Activated CD8-positive, alpha-beta memory T cell treated with anti-CD3 and anti-CD28 coated beads, Interleukin-2, amount 10 ng/mL, durations not matched to agents 7 days and 5 days (primary cell): ENCODE results near the gene CDK1. TPM values are rescaled to one million over a fixed set of nuclear protein-coding genes. Genes with fewer than 3 reads are reported as not detected.
"Not testable (repeated sequence)": the region's sequence is repeated elsewhere in the genome, so short reads cannot be mapped to it uniquely, and the experiment has no call there.

Source experiments
- ATAC-seq: fragments of 150-1000 bp; cut with Tn5 transposase; one replicate; pipeline ENCODE4 v1.10.0; 2021; ENCODE audit warnings: moderate library complexity
- CTCF ChIA-PET: fragments of 350-600 bp; sonication (Branson Sonifier 250); formaldehyde crosslinking; loops from one replicate; lab custom pipeline; 2021; ENCODE audit warnings: antibody characterized with exemption; lab: Charles Lee
- DNase-seq: peaks from one replicate; pipeline ENCODE4 v3.0.0-alpha.2; 2020
- H3K27ac Mint-ChIP-seq: one replicate; pipeline ENCODE4 v1.8.0; 2021; ENCODE audit warnings: mild to moderate bottlenecking, mixed read lengths
- H3K27me3 Mint-ChIP-seq: one replicate; pipeline ENCODE4 v1.8.0; 2021; ENCODE audit warnings: mixed read lengths
- H3K36me3 Mint-ChIP-seq: one replicate; pipeline ENCODE4 v1.8.0; 2021; ENCODE audit warnings: mild to moderate bottlenecking, mixed read lengths
- H3K4me1 Mint-ChIP-seq: one replicate; pipeline ENCODE4 v1.8.0; 2021; ENCODE audit warnings: mixed read lengths
- H3K4me3 Mint-ChIP-seq: one replicate; pipeline ENCODE4 v1.8.0; 2021; ENCODE audit warnings: mild to moderate bottlenecking, moderate library complexity, mixed read lengths
- H3K9me3 Mint-ChIP-seq: one replicate; pipeline ENCODE4 v1.8.0; 2022; ENCODE audit warnings: low read depth, mixed read lengths
- total RNA-seq, 2 experiments: library from RNA; stranded (reverse); gene quantifications; one replicate each; pipeline ENCODE4 v1.2.3, GENCODE V29; 2021

The CDK1 gene
- total RNA-seq, 2 experiments from 2014 or later = 111 to 123 TPM

DNA sequence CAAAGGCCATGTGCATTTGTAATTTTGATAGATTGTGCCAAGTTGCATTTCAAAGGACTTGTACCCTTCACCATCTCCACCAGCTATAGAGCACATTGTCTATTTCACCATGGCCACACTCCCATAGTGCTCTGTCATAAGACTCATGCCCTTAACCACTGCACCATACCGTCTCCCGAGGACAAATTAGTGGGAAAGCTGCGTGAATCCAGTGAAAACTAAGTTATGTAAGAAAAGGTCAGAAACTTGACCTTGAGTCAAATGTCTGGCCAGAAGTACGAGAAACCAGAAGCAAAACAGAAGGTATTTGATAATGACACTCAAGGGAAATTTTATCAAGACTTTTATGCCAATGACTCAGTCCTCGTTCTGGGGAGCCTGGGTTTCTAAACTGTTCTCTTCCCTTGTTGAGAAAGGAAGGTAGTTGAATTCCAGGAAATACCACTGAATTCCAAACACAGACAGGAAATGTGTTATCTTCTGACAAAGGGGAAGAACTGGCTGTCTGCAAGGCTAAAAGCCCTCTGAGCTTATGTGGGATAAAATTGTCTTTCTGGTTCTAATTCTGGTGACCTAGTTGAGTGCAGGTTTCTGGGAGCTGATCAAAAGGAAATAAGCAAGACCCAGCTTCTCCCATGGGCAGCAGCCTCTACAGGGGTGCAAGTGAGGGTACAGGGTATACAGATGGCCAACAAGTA is 49.7 kb downstream of the CDK1 start:
- DNase-seq = no peak
- H3K4me3 Mint-ChIP-seq = no peak overlapping the region
- no peaks in the 10 kb centered on the region for H3K36me3 Mint-ChIP-seq
- no peaks in the 10 kb centered on the region for H3K9me3 Mint-ChIP-seq
- CTCF ChIA-PET = interaction anchor here (0.6 kb wide), 1 partner anchor 105 kb away, joined by 3 read pairs; no protein-coding TSS in a partner anchor
- H3K4me1 Mint-ChIP-seq = peaks cover 10% of the 10 kb centered on the region
- peaks cover 11% of the 10 kb centered on the region for H3K27me3 Mint-ChIP-seq
- H3K27ac Mint-ChIP-seq = no peak overlapping the region
- no peak for ATAC-seq

GRCh38 chr10:60828489-60828852 is 50.2 kb downstream of the CDK1 start:
- CTCF ChIA-PET = no interaction called here
- peaks cover 11% of the 10 kb centered on the region for H3K27me3 Mint-ChIP-seq
- H3K4me3 Mint-ChIP-seq = no peak overlapping the region
- H3K9me3 Mint-ChIP-seq = no peaks in the 10 kb centered on the region
- DNase-seq (no peak), ATAC-seq (no peak)
- no peaks in the 10 kb centered on the region for H3K36me3 Mint-ChIP-seq
- no peak overlapping the region for H3K27ac Mint-ChIP-seq
- peaks cover 10% of the 10 kb centered on the region for H3K4me1 Mint-ChIP-seq

DNA sequence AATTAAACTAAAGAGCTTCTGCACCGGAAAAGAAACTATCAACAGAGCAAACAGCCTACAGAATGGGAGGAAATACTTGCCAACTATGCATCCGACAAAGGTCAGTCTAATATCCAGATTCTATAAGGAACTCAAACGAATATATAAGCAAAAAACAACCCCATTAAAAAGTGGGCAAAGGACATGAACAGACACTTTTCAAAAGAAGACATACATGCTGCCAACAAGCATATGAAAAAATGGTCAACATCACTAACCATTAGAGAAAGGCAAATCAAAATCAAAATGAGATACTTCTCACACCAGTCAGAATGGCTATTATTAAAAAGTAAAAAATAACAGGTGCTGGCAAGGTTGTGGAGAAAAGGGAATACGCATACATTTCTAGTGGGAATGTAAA is 53.9 kb downstream of the CDK1 start:
- peaks cover 10% of the 10 kb centered on the region for H3K4me1 Mint-ChIP-seq
- ATAC-seq, H3K4me3 Mint-ChIP-seq, H3K9me3 Mint-ChIP-seq, CTCF ChIA-PET, H3K27me3 Mint-ChIP-seq, H3K36me3 Mint-ChIP-seq, H3K27ac Mint-ChIP-seq, DNase-seq: not testable (repeated sequence)

- ATAC-seq (no peak), DNase-seq (no peak)
- no peaks in the 10 kb centered on the region for H3K4me1 Mint-ChIP-seq
- no peak overlapping the region for H3K27ac Mint-ChIP-seq
- H3K27me3 Mint-ChIP-seq = peaks cover 8% of the 10 kb centered on the region
- H3K9me3 Mint-ChIP-seq = no peaks in the 10 kb centered on the region
- H3K36me3 Mint-ChIP-seq = no peaks in the 10 kb centered on the region
- CTCF ChIA-PET = no interaction called here
- H3K4me3 Mint-ChIP-seq = no peak overlapping the region
Observed at GRCh38 chr10:60834401-60834800, 56.1 kb downstream of the CDK1 start.

DNA sequence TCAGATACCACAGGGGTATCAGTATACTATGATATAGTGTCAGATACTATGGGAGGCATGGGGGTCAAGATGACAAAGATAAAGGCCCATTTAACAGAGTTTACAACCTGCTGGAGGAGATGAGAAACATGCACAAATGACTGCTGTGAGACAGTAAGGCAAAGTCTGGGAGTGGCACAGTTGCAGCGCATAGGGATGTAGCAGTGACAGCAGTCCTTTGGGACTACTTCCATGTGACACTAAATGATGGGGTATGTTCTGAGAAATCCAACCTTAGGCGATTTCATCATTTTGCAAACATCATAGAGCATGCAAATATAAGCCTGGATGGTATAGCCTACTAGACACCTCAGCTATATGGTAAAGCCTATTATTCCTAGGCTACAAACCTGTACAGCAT is 56.8 kb downstream of the CDK1 start:
- no peaks in the 10 kb centered on the region for H3K9me3 Mint-ChIP-seq
- CTCF ChIA-PET = no interaction called here
- H3K4me3 Mint-ChIP-seq = no peak overlapping the region
- H3K36me3 Mint-ChIP-seq = no peaks in the 10 kb centered on the region
- H3K27ac Mint-ChIP-seq = no peak overlapping the region
- no peak for DNase-seq
- H3K4me1 Mint-ChIP-seq = no peaks in the 10 kb centered on the region
- H3K27me3 Mint-ChIP-seq = peaks cover 8% of the 10 kb centered on the region
- ATAC-seq = no peak

DNA sequence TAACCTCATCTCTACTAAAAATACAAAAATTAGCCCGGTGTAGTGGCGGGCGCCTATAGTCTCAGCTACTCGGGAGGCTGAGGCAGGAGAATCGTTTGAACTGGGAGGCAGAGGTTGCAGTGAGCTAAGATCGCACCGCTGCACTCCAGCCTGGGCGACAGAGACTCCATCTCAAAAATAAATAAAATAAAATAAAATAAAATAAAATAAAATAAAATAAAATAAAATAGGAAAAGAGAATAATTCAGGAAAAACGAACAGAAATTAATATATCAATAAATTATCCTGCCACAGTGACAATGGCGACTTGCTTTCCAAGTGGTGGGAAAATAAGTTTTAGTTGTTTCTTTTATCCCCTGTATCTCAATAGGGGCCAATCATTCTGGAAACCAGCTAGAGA is 62.9 kb downstream of the CDK1 start:
- ATAC-seq, DNase-seq, H3K27me3 Mint-ChIP-seq, H3K36me3 Mint-ChIP-seq, H3K9me3 Mint-ChIP-seq, H3K4me1 Mint-ChIP-seq, CTCF ChIA-PET, H3K4me3 Mint-ChIP-seq, H3K27ac Mint-ChIP-seq: not testable (repeated sequence)

DNA sequence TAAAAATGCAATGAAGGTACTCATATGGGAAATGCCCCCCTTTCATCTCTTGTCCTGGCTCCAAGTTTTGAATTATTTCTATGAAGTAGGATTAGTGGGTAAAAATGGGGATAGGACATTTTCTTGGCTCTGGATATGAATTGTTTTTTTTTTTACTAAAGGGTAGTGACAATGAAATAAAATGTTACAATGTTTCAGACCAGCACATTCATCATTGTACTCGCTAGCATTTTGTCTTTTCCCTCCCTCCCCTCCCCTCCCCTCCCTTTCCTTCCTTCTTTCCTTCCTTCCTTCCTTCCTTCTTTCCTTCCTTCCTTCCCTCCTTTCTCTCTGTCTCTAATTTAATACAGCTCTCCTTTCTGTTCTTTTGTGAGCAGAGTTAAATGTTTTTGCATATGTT is 64.4 kb downstream of the CDK1 start:
- ATAC-seq (no peak), DNase-seq (no peak)
- no peak overlapping the region for H3K4me3 Mint-ChIP-seq
- H3K27me3 Mint-ChIP-seq = peaks cover 3% of the 10 kb centered on the region
- CTCF ChIA-PET = no interaction called here
- no peaks in the 10 kb centered on the region for H3K4me1 Mint-ChIP-seq
- H3K27ac Mint-ChIP-seq = no peak overlapping the region
- no peaks in the 10 kb centered on the region for H3K9me3 Mint-ChIP-seq
- H3K36me3 Mint-ChIP-seq = no peaks in the 10 kb centered on the region

Other genes with a start within 250 kb of the CDK1 start
- gene RHOBTB1, start 165.7 kb downstream of the CDK1 start, total RNA-seq = under 1 TPM in 1 of 2 experiments, not detected in 1; 0.07 TPM